Stimulated activated CD8-positive, alpha-beta memory T cell treated with anti-CD3 and anti-CD28 coated beads, Interleukin-15, amount 100 ng/mL, for 48 hours (primary cell): ENCODE measurements around the gene EFTUD2.

Experiments
- DNase-seq, 2 donors: peaks; one replicate each; pipeline ENCODE4 v3.0.0-alpha.2; 2020; ENCODE audit warnings: low read depth in 2 of 2

The EFTUD2 gene

DNA sequence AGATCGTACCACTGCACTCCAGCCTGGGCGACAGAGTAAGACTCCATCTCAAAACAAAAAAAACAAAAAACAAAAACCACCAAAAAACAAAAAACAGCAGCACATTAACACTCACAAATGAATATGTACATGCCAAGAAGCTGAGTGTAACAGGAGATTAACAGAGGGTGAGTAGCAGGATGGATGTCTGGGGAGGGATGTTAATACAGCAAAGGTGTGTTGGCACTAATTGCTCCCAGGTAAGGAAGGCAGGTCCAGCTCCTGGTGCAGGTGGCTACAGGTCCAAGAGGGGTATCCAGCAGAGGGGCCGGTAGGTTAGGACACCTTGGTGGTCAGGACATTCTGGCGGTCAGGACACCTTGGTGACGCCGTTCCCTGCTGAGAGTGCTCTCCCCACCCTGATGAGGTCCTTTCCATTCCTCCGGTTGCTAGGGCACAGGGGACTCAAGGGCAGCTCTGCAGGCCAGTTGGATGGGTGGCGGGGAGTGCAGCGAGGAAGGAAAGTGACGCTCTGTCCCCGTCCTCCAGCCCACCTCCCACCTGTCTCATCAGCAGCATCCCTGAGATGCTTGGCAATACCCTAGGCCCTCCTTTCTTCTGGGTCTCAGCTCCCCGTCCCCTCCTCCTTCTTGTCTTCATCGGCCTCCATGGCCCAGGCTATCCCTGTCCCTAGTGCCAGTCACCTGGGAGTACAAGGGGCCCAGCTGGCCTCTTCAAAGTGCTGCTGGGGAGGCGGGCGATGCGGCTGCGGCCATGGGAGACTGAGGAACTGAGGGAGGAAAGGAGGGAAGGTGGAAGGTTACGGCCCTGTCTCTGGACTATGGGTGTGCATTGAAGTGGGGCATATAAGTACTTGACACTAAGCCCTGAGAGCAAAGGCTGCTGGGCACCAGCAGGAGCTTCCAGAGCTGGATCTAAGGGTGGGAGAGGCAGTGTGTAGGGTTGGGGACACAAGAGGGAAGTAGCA, 26.8 kb upstream of the EFTUD2 start:
- no peak for DNase-seq

DNA sequence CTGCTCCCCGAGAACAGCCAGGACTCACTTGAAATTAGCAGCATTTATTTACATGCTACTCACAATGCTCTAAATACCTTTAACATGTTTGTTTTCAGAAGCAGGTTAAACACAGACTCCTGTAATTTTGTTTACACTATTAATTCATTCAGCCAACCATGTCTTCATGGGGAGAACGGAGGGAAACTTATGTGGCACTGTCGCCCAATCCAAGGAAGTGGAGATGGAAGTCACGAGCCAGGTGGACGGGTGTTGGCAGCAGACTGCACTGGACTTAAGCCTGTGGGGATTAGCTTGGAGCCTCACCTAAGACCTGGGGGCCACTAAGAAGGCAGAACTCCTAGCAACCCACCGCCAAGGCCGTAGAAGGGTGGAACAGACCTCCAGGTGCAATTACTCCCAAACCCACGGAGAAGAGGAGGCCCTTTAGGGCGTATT, 24.9 kb upstream of the EFTUD2 start:
- no peak for DNase-seq

DNA sequence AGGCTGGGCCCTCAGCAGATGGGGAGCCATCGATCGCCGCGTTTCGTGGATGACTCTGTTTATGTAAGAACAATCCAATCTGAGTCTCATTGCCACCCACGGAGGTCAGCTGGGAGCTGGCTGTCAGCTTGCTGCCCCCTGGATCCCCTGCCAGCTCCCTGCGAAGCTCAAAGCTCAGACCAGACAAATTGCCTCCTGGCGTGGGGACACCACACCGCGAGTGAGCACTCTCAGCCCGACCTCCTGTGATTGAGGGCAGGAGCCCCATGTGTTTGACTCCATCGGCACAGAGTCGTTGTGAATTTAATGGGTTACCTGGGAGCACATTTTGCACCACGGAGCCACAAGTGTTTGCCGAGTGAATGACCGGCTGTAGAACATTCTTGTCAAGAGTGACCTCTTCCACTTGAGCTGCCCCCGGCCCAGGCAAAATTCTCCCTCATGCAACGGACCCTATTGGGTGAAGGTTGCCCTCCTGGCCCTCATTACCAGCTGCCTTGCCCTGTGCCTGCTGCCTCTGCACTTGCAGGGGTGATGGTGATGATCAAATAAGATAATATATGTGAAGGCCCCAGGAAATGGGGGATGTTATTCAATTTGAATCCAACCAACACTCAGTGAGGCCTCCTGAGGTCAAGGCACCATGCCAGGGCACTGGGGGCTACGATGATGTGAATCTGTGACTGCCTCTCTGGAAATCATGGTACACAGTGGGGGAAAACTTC, 23.7 kb upstream of the EFTUD2 start:
- DNase-seq = no peak

DNA sequence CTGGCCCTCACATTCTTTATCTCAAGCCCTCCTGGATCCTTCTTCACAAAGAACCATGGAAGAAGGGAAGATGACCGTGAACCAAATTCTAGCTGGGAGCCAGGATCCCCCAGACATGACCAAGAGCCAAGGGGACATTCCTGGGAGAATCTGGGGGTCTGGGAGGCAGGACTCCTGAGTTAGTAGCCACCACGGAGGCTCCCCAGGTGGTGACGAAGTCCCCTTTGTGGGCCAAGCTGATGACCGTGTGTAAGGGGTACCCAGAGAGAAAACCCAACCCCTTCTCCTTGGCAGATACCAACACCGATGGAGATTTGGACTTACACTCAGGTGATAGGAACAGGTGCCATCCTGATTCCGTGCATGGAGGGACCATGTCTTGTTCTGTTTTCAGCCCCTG, 22.9 kb upstream of the EFTUD2 start:
- DNase-seq = no peak

DNA sequence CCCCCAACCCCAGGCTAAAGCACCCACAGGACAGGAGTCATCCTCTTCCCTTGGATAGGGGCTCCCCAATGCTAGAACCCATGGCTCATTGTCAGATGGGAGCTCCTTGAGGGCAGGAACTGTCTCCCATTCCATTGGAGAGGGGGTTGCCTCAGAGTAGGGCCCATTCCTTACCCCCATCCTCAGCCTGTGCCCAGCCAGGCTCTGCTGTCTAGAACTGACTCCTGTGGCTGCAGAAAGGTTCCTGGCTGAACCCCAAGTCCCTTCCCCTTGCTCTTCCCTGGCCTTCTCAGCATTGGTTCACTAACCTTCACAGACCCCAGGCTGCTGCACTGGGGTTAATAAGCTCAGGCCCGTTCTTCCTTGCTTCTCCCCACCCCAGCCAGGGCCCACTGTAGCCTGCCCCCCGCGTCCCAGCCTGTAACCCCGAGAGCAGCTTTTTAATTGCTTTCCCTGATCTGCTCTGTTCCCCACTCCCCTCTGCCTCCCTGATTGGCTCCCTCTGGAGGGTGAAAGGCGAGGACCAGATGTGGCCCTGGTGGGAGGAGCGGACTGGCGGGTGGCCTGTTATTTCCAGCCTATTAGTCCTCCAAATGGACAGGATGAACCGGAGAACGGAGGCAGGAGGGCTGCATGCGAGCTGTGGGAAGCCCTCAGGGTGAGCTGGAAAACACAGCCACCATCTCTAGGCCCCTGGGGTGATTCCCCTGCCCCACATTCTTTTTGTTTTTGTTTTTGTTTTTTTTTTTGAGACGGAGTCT, 22.1 kb upstream of the EFTUD2 start:
- DNase-seq = no peak

DNA sequence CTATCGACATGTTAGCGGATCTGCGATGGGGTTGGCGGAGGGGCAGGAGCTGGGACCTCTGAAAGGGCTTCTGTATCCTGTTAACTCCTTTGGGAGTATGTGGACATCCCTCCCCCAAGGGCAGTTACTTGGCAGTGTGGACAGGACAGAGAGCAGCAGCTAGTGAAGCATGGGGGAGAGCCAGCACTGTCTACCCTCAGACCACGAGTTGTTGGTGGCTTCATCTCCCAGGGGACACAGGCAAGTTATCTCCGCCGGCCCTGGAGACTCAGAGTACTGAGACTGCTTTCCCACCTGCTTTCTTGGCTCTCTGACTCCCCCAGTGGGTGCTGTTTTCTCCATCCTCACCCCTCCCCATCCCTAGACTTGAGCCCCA, 21.3 kb upstream of the EFTUD2 start:
- DNase-seq = no peak

DNA sequence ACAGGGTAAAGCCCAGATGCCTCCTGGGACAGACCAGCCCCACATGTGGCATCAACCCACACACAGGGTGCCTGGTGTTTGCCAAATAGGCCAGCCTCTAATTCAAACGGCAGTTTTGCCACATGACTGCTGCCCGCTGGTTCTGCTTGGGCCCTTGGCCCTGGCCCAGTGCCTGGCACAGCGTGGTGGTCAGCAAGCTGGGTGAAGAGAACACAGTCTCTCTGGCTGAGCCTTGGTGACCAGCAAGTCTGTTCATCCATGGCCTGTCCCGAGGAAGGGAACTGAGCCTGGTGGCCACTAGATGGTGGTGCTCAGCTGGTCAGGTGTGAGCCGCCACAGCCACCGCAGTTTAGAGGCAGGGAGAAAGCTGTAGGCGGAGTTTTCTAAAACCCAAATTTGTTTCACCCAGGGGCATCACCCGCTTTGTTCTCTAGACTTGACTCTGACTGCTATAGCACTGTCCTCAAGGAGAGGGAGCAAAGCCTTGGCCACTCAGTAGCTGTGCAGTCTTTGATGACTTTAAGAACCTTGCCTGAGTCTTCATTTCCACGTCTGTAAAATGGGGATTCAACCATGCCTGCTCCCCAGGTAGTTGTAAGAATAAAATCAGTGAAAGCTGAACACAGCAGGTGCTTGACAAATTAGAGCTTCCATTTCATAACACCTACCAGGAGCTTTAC, 20.8 kb upstream of the EFTUD2 start:
- peak; percentile 39 for DNase-seq

DNA sequence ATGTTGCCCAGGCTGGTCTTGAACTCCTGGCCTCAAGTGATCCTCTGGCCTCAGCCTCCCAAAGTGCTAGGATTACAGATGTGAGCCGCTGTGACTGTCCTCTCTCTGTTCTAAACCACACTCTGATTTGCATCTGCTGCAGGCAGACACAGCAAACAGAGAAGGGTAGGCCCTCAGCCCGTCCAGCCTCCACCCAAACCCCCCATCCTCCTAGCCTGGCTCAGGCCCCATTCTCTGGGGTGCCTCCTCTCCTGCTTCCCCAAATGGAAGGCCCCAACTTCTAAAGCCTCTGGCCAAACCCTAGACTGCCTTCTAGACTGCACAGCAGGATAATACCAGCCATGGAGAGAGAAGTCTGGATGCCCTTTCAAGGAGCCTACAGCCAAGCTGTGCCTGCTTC, 20.2 kb upstream of the EFTUD2 start:
- DNase-seq = no peak

DNA sequence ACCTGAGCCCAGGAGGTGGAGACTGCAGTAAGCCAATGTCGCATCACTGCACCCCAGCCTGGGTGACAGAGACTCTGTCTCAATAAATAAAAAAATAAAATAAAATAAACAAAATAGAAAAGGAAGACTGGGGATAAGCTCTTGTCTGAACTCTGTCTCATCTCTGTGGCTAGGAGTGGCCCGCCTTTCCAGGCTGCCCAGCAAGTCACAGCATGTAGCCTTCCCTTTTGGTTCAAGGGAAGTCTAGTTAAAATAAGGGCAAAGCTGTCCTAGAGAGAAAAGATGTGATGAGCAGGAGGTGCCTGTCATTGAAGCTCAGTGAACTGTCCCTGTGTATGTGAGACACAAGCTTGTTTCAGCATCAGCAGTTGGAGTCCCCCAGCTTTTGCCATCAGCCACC, 18.8 kb upstream of the EFTUD2 start:
- DNase-seq = no peak

DNA sequence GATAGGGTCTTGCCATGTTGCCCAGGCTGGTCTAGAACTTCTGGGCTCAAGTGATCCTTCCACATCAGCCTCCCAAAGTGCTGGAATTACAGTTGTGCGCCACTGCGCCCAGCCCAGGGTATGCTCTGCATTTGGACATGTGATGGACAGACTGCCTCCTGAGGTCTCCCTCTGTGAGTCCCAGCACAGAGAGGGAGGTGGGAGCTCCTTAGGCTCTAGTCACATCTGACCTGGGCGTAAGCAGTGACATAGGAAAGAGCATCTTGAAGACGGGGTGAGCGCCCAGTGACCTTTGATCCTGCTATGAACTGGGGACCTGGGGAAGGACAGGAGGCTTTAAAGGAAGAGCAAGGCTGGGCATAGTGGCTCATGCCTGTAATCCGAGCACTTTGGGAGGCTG, 18.2 kb upstream of the EFTUD2 start:
- no peak for DNase-seq

DNA sequence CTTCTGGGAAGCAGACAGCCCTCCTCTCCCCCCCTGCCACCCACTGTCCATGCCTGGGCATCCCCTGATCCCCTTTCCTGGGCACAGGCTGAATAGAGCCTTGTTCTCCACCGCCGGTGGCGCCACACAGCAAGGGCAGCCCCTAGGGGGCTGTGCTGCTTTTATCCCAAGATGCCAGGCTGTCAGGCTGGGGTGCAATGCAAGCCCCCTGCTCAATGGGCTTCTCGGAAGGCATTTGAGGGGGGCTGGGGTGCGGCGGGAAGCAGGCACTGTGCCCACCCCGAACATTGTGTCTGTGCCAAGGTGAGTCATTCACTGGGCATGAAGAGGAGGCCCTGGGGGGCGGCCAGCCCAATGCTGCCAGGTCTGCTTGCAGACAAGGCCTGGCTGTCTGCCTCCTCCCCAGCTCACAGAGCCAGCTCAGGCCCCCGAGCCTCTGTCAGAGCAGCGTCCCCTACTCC, 17.6 kb upstream of the EFTUD2 start:
- DNase-seq = no peak

DNA sequence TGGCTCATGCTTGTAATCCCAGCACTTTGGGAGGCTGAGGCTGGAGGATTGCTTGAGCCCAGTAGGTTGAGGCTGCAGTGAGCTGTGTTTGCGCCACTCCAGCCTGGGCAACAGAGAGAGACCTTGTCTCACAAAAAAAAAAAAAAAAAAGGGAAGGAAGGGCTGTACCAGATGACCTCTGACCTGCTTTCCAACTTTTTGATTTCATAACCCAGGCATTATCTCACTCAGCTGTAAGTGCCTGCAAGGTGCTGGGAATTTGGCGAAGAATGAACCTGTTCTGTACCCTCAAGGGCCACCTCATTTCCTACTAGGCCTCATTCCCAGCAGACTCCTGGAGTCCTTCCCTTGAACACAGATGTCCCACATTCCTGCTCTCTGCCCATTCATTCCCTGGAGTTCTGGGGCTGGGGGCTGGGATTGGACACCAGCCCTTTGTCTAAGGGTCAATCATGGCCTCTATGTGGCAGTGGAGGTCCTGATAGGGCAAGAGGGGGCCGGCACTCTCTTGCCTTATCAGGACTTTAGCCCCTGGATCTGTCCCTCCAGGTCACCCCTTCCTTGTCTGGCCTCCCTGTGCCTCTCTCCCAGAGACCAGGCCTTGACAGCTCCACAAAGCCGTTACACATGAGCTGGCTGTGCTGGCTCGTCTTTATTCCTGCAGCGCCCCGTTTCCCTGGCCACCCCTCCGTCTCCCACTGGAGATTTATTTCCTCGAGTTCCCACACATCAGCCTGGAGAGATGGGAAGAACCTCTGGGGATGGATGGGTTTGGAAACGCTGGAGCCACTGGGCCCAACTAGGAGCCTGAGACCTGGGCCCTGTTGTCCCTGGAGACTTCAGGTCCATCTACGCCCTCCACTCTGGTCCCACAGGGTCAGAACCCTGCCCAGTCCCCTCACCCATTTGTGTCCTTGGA, 16.9 kb upstream of the EFTUD2 start:
- DNase-seq = no peak

DNA sequence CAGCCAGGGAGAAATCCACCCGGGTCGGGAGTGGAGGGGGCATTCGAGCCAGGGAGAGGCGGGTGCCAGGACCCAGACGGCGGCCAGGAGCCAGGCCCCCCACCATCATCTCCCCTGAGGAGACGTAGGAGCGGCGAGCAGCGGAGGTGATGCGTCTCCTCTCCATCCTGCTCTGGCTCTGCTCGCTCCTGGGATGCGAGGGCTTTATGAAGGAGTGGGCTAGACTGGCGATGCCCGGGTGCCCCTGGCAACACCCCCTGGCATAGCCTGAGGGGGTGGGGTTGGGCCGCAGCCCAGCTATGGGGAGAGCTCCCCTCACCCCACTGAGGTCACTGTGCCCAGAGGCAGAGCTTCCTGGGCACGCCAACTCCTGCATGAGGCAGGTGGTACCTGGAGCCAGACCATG, 16.1 kb upstream of the EFTUD2 start, which contains the start of gene GFAP:
Gene GFAP, minus strand, starts transcription at position 180 of the 406 bp plus-strand sequence. Its CDS starts 14 bp downstream, at position 166.
- DNase-seq = no peak

DNA sequence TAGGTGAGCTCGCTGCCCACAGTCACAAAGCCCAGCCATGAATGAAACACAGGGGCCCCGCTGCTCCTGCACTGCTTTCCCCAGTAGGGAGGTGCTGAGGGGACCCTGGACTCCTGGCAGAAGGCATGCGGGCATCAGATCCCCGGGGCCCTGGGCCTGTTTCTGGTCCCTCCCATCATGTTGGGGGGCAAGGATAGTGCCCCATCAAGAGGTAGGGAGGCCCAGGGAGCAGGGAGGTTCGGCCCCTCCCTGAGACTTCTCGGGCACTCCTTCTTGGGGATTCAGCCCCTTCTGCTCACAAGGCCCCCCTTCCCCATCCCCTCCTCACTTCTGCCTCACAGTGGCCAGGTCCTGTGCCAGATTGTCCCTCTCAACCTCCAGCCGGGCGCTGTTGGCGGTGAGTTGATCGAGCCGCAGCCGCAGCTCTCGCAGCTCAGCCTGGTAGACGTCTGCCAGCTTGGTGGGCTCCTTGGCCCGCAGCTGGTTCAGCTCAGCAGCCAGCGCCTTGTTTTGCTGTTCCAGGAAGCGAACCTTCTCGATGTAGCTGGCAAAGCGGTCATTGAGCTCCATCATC, 15.5 kb upstream of the EFTUD2 start:
- no peak for DNase-seq

DNA sequence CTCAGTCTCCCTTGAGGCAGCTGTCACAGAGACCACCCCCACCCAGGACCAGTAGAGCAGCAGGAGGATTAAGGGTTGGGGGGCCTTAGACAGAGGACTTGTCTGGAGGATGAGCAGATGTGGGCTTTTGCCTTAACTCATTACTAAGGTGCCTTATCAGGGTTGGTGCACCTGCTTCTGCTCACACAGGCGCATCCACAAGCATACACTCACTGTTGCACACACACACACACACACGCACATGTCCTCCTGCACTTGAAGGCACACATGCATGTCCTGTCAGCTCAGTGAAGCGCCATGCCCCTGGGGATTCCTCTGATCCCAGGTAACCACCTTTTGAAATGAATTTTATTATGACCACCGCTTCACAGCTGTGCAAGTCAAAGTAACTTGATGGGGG, 14.9 kb upstream of the EFTUD2 start:
- no peak for DNase-seq

DNA sequence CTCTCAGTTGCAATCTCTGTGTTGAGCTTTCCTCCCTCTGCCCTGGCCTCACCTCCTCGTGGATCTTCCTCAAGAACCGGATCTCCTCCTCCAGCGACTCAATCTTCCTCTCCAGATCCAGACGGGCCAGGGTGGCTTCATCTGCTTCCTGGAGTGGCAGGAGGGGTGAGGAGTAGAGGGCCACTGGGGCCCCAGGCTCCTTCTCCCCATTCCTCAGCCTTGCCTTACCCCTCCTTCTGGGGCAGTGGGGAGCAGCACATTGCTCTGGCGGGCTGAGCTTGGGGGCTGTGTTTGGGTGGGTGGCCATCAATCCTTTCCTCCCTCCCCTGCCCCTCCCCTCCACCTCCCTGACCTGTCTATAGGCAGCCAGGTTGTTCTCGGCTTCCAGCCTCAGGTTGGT, 14.4 kb upstream of the EFTUD2 start:
- no peak for DNase-seq

DNA sequence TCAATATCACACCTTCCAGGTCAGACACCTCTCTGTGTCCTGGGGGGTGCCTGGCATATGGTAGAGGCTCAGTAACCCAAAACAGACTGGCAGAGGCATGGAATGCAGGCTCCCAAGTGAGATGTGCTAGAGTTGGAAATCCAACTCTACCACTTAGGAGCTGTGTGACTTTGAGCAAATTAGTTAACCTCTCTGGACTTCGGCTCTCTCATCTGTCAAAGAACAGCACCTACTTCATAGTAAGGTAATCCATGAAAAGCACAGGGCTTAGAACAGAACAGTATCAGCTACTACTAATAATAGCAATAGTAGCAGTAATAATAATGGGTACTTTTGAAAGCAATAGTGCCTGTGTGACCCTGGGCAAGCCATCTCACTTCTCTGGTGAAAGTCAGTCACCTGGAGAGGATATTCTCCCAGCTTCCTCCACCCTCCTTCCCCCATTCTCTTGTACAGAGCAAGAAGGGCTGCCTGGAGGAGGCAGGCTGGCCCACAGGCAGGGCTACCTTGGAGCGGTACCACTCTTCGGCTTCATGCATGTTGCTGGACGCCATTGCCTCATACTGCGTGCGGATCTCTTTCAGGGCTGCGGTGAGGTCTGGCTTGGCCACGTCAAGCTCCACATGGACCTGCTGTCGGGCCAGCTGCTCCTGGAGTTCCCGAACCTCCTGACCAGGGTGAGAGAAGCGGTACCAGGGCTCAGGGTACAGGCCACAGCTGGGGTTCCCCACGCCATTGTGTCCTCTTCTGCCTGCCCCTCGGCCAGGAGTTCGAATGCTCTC, 13.7 kb upstream of the EFTUD2 start:
- DNase-seq = no peak

DNA sequence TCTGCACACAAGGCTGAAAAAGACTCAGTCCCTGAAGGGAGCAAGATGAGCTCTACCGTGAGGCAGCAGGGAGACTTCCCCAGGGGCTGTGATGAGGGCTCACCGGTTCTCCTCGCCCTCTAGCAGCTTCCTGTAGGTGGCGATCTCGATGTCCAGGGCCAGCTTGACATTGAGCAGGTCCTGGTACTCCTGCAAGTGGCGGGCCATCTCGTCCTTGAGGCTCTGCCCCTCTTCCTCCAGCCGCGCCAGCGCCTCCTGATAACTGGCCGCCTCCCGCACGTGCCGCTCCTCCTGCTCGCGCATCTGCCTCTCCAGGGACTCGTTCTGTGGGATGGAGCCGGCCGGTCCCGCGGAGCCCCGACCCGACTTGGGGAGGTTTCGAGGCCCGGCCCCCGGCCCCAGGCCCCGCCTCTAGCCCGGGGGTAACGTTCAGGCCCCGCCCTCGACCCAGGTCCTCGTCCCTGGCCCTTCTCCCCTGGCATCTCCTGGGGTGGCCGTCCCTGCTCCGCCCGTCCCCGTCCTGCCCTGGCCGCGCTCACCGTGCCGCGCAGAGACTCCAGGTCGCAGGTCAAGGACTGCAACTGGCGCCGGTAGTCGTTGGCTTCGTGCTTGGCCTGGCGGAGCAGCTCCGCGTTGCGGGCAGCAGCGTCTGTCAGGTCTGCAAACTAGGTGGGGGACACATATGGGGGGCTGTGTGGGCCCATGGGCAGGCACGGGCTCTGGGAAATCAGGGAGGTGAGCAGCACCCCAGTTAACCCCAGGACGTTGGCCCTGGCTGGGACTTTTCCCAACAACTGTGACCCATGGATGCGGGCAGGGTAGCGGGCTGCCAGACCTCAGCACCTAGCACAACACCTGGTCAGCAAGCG, 12.1 kb upstream of the EFTUD2 start:
- peak in 1 of 2 donors; percentile 34 for DNase-seq
